Subcutaneous abdominal adipose tissue (tissue), 5 donors: ENCODE measurements around the gene SMPX.
"Not testable (repeated sequence)": the region's sequence is repeated elsewhere in the genome, so short reads cannot be mapped to it uniquely, and the experiment has no call there.

Experiments used
- H3K27ac ChIP-seq: one replicate; pipeline ENCODE4 v1.7.0; 2013; ENCODE audit warnings: low read depth, mild to moderate bottlenecking, inconsistent platforms, low read length, moderate library complexity
- H3K27me3 ChIP-seq, 5 donors: one replicate each; pipeline ENCODE4 v1.7.0; 2013; ENCODE audit warnings: low read length in 5 of 5, inconsistent platforms in 1 of 5; ENCODE audit not compliant: control insufficient read depth in 5 of 5, insufficient read depth in 4 of 5
- H3K36me3 ChIP-seq, 5 donors: one replicate each; pipeline ENCODE4 v1.7.0; 2013; ENCODE audit warnings: low read length in 5 of 5; ENCODE audit not compliant: control insufficient read depth in 5 of 5, insufficient read depth in 5 of 5
- H3K4me1 ChIP-seq, 5 donors: one replicate each; pipeline ENCODE4 v1.7.0; 2013; ENCODE audit warnings: low read length in 5 of 5, mild to moderate bottlenecking in 3 of 5, moderate library complexity in 1 of 5; ENCODE audit not compliant: control insufficient read depth in 5 of 5, insufficient read depth in 5 of 5
- H3K4me3 ChIP-seq, 5 donors: one replicate each; pipeline ENCODE4 v1.7.0; 2013; ENCODE audit warnings: low read length in 5 of 5, low read depth in 1 of 5
- H3K9ac ChIP-seq, 5 donors: one replicate each; pipeline ENCODE4 v1.7.0; 2013; ENCODE audit warnings: low read length in 5 of 5, mild to moderate bottlenecking in 4 of 5, moderate library complexity in 3 of 5
- H3K9me3 ChIP-seq, 5 donors: one replicate each; pipeline ENCODE4 v1.7.0; 2013; ENCODE audit warnings: low read length in 5 of 5; ENCODE audit not compliant: control insufficient read depth in 5 of 5
- donor health status: healthy.
- donor health status: healthy.
- donor health status: healthy.
- donor health status: healthy.
- donor health status: healthy.

SMPX gene

DNA sequence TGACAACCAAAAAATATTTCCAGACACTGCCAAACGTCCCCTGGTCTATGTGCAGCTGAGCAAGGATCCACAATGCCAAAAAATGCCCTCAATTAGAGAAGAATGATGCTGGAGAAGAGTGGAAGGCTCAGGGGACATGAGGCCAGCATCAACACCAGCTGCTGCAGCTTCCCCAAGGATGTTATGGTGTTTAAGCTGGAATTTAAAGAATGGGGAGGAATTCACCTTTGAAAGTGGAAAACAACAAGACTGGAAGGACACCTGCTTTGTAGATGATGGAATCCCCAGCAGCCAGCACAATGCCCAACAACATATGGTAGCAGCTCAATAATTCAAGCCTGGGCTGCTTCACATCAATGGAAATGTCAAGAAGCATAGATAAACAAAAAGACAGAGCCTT lies 20.3 kb upstream of the SMPX start:
- Histone ChIP-seq H3K9ac (no peak overlapping the region), H3K4me1 (no peaks in the 10 kb centered on the region), H3K4me3 (no peak overlapping the region), H3K27ac (no peak overlapping the region), H3K27me3 (peaks cover 0 to 5% (median 2%) of the 10 kb centered on the region in 5 donors), H3K9me3 (no peaks in the 10 kb centered on the region), H3K36me3 (no peaks in the 10 kb centered on the region)

DNA sequence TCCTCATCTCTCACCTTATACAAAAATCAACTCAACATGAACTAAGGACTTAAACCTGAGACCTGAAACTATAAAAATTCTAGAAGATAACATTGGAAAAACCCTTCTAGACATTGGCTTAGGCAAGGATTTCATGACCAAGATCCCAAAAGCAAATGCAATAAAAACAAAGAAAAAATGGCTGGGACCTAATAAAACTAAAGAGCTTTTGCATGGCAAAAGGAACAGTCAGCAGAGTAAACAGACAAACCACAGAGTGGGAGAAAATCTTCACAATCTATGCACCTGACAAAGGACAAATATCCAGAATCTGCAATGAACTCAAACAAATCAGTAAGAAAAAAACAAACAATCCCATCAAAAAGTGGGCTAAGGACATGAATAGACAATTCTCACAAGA lies 17.2 kb upstream of the SMPX start:
- not testable (repeated sequence) for H3K27ac ChIP-seq, H3K4me3 ChIP-seq, H3K9ac ChIP-seq, H3K9me3 ChIP-seq, H3K4me1 ChIP-seq, H3K36me3 ChIP-seq
- peaks cover 0 to 13% (median 5%) of the 10 kb centered on the region in 5 donors for H3K27me3 ChIP-seq

DNA sequence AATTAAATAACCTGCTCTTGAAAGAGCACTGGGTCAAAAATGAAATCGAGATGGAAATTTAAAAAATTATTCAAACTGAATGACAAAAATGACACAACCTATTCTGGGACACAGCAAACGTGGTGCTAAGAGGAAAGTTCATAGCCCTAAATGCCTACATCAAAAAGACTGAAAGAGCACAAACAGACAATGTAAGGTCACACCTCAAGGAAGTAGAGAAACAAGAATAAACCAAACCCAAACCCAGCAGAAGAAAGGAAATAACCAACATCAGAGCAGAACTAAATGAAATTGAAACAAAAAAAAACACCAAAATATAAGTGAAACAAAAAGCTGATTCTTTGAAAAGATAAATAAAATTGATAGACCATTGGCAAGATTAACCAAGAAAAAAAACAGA lies 15.1 kb upstream of the SMPX start:
- not testable (repeated sequence) for H3K9ac ChIP-seq, H3K4me1 ChIP-seq, H3K9me3 ChIP-seq, H3K36me3 ChIP-seq, H3K27ac ChIP-seq, H3K4me3 ChIP-seq
- peaks cover 0 to 14% (median 5%) of the 10 kb centered on the region in 5 donors for H3K27me3 ChIP-seq

DNA sequence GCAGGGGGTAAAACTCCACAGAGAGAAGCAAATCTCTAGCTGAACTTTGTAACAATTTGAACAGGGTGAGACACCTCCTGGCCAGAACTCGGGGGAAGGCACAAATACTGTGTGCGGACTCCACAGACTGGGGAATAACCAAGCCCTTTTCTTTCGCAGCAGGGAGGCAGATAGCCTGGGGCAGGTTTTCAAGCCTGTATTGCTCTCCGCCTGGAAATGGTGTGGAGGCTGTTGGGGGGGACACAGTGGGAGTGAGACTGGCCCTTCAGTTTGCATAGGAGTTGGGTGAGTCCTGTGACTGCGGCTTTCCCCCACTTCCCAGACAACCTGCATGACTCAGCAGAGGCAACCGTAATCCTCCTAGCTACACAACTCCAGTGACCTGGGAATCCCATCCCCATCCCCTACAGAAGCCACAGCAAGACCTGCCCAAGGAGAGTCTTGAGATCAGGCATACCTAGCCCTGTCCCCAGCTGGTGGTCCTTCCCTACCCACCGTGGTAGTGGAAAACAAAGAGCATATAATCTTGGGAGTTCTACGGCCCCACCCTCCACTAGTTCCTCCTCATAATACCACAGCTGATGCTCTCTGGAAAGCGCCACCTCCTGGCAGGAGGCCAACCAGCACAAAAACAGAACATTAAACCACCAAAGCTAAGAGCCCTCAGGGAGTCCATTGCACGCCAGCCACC lies 12.9 kb upstream of the SMPX start:
- no peaks in the 10 kb centered on the region for H3K4me1 ChIP-seq
- no peaks in the 10 kb centered on the region for H3K36me3 ChIP-seq
- no peak overlapping the region for H3K27ac ChIP-seq
- H3K4me3 ChIP-seq: no peak overlapping the region
- peaks cover 0 to 19% (median 12%) of the 10 kb centered on the region in 5 donors for H3K27me3 ChIP-seq
- H3K9ac ChIP-seq: no peak overlapping the region
- H3K9me3 ChIP-seq: peaks cover 0 to 3% (median 0%) of the 10 kb centered on the region in 5 donors

DNA sequence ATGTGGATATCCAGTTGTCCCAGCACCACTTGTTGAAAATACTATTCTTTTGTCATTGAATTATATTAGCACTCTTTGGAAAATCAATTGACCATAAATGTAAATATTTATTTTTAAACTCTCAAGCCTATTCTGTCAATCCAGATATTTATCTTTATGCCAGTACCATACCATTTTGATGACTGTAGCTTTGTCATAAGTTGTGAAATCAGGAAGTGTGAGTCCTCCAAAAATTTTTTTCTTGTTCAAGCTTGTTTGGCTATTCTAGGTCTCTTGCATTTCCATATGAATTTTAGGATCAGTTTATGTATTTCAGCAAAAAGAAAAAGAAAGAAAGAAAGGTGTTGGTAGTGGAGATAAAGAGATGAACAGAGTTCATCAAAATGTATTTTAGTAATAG lies 8.2 kb upstream of the SMPX start:
- Histone ChIP-seq H3K9ac (no peak overlapping the region), H3K4me1 (no peaks in the 10 kb centered on the region), H3K4me3 (no peak overlapping the region), H3K36me3 (no peaks in the 10 kb centered on the region), H3K9me3 (peaks cover 0 to 4% (median 0%) of the 10 kb centered on the region in 5 donors), H3K27me3 (peaks cover 0 to 18% (median 12%) of the 10 kb centered on the region in 5 donors), H3K27ac (no peak overlapping the region)

DNA sequence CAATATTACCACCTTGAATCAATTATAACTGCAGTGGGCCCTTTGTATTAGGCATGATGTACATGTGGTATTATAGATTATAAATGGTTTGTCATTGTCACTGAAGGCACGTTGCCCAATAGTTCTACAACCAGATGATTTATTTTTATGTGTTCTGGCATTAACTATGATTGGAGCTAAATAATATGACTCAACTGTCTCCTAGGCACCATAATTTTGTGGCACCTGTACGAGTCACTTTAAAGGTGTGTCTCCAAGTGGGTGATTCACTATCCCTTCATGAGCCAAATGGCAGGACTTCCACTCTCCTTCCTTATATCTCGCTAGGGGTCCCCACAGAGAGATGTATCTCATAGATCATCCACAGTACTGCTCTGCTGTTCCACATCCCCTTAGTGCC lies 6.1 kb upstream of the SMPX start:
- peaks cover 0 to 4% (median 0%) of the 10 kb centered on the region in 5 donors for H3K9me3 ChIP-seq
- no peak overlapping the region for H3K9ac ChIP-seq
- H3K4me1 ChIP-seq: no peaks in the 10 kb centered on the region
- peaks cover 0 to 18% (median 4%) of the 10 kb centered on the region in 5 donors for H3K27me3 ChIP-seq
- H3K27ac ChIP-seq: no peak overlapping the region
- H3K36me3 ChIP-seq: no peaks in the 10 kb centered on the region
- H3K4me3 ChIP-seq: no peak overlapping the region

DNA sequence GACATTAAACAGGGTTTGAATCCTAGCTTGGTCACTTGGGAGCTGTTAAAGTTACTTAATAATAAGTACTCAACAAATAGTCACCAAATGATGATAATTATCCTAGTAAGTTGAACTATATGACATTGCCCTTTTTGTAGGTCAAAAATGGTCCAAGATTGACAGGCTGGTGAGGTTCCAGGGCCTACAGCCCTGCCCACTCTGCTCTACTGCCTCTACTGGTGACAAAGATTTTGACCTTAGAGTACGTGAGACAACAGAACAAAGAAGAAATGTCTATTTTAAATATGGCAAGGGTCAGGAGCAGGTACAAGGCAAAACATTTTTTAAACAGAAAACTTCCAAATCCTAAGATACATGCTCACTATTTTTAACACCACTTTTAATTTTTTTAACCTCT lies 572 bp upstream of the SMPX start:
- Histone ChIP-seq H3K4me1 (no peaks in the 10 kb centered on the region), H3K27me3 (peaks cover 0 to 24% (median 10%) of the 10 kb centered on the region in 5 donors), H3K36me3 (no peaks in the 10 kb centered on the region), H3K9ac (no peak overlapping the region), H3K27ac (no peak overlapping the region), H3K4me3 (no peak overlapping the region), H3K9me3 (peaks cover 0 to 4% (median 0%) of the 10 kb centered on the region in 5 donors)

DNA sequence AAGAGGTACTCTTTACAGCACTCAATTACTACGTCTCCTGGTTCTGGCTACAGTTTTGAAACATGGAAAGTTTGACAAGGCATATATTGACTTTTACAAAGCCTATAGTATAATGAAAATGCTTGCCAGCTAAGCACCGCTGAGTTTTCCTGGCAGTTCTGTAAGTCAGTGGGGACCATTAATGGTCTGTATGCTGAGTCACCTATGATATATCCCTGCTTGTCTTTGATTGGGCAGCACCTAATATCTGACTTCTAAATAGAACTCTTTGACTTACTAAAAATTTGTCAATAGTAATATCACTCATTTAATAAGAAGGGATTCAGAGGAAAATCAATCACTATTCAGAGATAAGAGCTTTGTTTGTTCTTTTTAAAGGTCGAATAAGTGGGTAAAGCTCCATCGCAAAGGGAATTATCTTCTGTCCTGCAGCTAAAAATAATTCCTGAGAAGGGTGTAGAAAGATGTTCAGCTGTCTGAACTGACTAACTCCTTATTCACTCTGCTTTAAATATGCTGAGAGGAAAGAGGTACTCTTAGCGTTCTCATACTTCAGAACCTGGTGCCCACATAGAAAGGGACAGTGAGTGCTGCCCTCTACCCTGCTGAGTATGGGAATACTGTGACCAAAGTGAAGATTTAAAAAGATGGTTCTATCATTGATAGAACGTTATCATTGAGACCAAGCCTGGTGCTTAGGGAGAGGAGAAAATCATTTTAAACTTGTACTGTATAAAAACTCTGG lies 959 bp downstream of the SMPX start:
- no peaks in the 10 kb centered on the region for H3K36me3 ChIP-seq
- no peaks in the 10 kb centered on the region for H3K4me1 ChIP-seq
- peaks cover 0 to 24% (median 10%) of the 10 kb centered on the region in 5 donors for H3K27me3 ChIP-seq
- no peak overlapping the region for H3K4me3 ChIP-seq
- no peak overlapping the region for H3K27ac ChIP-seq
- no peak overlapping the region for H3K9ac ChIP-seq
- peaks cover 0 to 4% (median 0%) of the 10 kb centered on the region in 5 donors for H3K9me3 ChIP-seq

DNA sequence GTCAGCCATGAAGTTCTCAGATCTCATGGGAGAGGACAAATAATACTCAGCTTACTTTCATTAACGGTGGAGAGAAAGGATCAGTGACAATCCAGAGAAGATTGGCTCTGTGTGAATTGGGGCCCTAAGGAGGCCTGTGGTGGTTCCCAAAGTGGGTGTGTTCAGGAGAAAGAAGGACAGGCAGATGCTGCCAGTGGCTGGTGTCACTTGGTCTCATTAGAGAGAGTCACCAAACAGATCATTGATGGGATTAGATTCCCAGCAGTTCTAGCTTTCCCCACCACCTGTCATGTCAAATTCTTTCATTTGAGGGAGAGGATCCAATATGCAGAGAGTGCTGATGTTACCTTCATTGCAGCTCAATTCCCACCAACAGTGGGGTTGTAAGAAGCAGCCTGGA lies 8.0 kb downstream of the SMPX start:
- Histone ChIP-seq H3K4me1 (peaks cover 0 to 2% (median 0%) of the 10 kb centered on the region in 5 donors), H3K9ac (no peak overlapping the region), H3K36me3 (no peaks in the 10 kb centered on the region), H3K27me3 (peaks cover 0 to 13% (median 6%) of the 10 kb centered on the region in 5 donors), H3K9me3 (no peaks in the 10 kb centered on the region), H3K27ac (no peak overlapping the region), H3K4me3 (no peak overlapping the region)

DNA sequence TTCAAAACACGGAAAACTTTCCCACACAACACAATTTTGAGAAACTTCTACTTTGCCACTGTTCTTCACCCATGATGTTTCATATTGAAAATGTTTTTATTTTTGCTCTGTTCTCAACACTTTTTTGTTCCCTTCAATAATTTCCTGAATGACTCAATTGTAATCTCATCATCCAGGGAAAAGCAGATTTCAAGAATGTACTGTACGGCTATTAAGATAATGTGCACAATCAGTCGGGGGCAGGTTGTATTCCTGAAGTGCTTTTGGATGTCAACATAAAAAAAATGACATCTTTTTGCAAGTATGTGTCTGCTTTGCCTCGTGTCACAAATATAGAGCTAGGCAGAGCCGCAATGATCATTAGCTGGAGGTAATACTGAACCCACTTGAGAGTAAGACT lies 9.7 kb downstream of the SMPX start:
- H3K9ac ChIP-seq: no peak overlapping the region
- H3K27ac ChIP-seq: no peak overlapping the region
- peaks cover 0 to 13% (median 6%) of the 10 kb centered on the region in 5 donors for H3K27me3 ChIP-seq
- no peak overlapping the region for H3K4me3 ChIP-seq
- H3K4me1 ChIP-seq: peaks cover 0 to 2% (median 0%) of the 10 kb centered on the region in 5 donors
- H3K36me3 ChIP-seq: no peaks in the 10 kb centered on the region
- no peaks in the 10 kb centered on the region for H3K9me3 ChIP-seq
